ENCODE results near the gene AMOTL2.

Gene AMOTL2

GRCh38 chr3:134338201-134338512 lies 36.1 kb downstream of the AMOTL2 start:
- H3K4me3 ChIP-seq (ENCODE audit: control insufficient read depth, low read depth, low read length), result no peak overlapping the region
- no peak for TF ChIP-seq CTCF (IDR thresholded peaks at IDR 0.05; ENCODE audit: control insufficient read depth, insufficient read depth, low read depth, low read length, missing control alignments)
- DNase-seq (ENCODE audit: low read depth), result no peak

- DNase-seq (ENCODE audit: low read depth), result no peak
- no peak for TF ChIP-seq CTCF (IDR thresholded peaks at IDR 0.05; ENCODE audit: control insufficient read depth, insufficient read depth, low read depth, low read length, missing control alignments)
- no peak overlapping the region for H3K4me3 ChIP-seq (ENCODE audit: control insufficient read depth, low read depth, low read length)
These were observed 36.6 kb downstream of the AMOTL2 start for GRCh38 chr3:134337511-134338200.

GRCh38 chr3:134337071-134337482 lies 37.2 kb downstream of the AMOTL2 start:
- no peak for TF ChIP-seq CTCF (IDR thresholded peaks at IDR 0.05; ENCODE audit: control insufficient read depth, insufficient read depth, low read depth, low read length, missing control alignments)
- no peak for DNase-seq (ENCODE audit: low read depth)
- H3K4me3 ChIP-seq (ENCODE audit: control insufficient read depth, low read depth, low read length), result no peak overlapping the region

- DNase-seq (ENCODE audit: low read depth), result peak; percentile 72
- TF ChIP-seq CTCF (IDR thresholded peaks at IDR 0.05; ENCODE audit: control insufficient read depth, insufficient read depth, low read depth, low read length, missing control alignments), result no peak
- no peak overlapping the region for H3K4me3 ChIP-seq (ENCODE audit: control insufficient read depth, low read depth, low read length)
These were observed 37.7 kb downstream of the AMOTL2 start for GRCh38 chr3:134336587-134336986.

GRCh38 chr3:134334901-134335280 lies 39.4 kb downstream of the AMOTL2 start:
- H3K4me3 ChIP-seq (ENCODE audit: control insufficient read depth, low read depth, low read length), result no peak overlapping the region
- no peak for DNase-seq (ENCODE audit: low read depth)
- TF ChIP-seq CTCF (IDR thresholded peaks at IDR 0.05; ENCODE audit: control insufficient read depth, insufficient read depth, low read depth, low read length, missing control alignments), result no peak

GRCh38 chr3:134334231-134334900 lies 39.9 kb downstream of the AMOTL2 start:
- DNase-seq (ENCODE audit: low read depth), result no peak
- H3K4me3 ChIP-seq (ENCODE audit: control insufficient read depth, low read depth, low read length), result no peak overlapping the region
- TF ChIP-seq CTCF (IDR thresholded peaks at IDR 0.05; ENCODE audit: control insufficient read depth, insufficient read depth, low read depth, low read length, missing control alignments), result no peak
